ENCODE data around the gene AP5Z1. TPM values are rescaled to one million over a fixed set of nuclear protein-coding genes. Genes with fewer than 3 reads are reported as not detected.

The AP5Z1 gene
- total RNA-seq, 2 donors from 2014 or later: 14.0 to 18.8 TPM

DNA sequence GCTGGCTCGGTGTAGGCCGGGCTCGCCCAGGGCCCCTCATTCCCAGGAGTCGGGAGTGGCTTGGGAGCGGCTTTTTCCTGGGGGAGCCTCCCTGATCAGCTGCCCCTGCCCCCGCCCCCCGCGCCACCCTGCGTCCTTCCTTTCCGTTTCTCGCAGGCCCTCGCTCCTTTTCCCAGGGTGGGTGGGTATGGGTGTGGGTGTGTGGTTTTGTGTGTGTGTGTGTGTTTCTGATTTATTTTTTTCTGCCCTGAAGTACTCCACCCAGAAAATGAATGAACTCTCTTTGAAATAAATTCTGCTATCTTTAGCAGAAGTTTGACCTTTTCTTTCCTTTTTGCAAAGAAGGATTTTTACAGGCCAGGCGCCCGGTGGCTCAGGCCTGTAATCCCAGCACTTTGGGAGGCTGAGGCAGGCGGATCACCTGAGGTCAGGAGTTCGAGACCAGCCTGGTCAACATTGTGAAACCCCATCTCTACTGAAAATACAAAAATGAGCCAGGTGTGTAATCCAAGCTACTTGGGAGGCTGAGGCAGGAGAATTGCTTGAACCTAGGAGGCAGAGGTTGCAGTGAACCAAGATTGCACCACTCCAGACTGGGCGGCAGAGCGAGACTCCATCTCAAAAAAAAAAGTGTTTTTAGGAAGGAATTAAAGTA is 30.0 kb upstream of the AP5Z1 start:
- intact Hi-C loops (cut with DNase I): loop anchor here in 1 of 2 donors (5.0 kb wide), 2 partner anchors 63 to 103 kb away; partner anchors contain the start of gene FOXK1
- no peak for DNase-seq
- ATAC-seq: no peak

DNA sequence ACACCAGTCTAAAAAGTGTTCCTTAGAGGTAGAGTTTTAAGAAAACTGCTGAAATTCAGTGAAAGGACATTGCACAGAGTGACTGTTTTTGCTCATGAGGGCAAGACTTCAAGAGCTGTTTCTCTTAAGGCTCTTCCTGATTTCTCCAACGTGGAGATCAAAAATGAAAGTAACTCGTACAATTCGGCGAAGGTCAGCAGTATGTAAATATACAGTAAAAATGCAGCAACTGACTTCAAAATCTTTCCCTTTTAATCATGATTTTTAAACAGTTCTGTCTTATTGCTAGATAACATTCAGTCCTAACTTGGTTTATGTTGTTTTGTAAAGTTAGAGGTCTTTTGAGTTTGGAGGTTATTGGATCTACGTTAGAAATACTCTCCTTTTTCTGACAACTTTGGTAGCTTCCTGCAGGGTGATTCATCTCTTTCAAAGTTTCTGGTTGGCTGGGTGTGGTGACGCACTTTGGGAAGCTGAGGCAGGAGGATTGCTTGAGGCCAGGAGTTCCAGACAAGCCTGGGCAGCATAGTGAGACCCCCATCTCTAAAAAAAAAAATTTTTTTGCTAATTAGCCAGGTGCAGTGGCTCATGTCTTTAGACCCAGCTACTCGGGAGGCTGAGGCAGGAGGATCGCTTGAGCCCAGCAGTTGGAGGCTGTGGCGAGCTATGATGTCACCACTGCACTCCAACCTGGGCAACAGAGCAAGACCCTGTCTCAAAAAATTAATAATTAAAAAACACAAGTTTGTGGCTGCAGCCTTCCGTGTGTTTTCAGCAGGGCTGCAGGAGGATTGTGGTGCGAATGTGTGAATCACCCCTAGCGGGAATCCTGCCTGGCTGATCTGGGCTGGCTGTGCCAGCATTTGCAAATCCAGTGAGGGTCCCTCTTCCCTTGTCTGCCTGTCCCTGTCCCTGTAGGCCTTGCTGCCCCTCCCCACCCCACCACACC is 29.2 kb upstream of the AP5Z1 start:
- ATAC-seq (peak in 1 of 2 donors; percentile 9), DNase-seq (no peak)
- intact Hi-C loops (cut with DNase I): loop anchor here in 1 of 2 donors (5.0 kb wide), 2 partner anchors 64 to 104 kb away; partner anchors contain the start of gene FOXK1

DNA sequence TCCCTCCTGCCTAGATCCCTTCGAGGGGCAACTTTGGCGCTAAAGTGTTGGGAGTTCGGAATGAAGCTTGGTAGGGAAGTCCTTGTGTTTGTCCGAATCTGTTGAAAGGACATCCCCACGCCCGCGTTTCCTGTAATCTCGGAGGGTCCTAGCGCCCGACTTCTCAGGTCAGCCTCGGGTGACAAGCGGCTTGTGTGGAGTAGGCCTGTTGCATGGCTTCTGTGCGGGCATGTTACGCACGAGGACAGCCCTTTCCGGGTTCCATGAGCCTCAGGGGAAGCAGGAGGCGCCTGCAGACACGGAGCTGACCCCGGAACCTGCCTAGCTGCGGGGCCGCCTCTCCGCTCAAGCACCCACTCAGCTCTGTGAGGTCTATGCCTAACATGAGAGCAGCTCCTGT is 28.4 kb upstream of the AP5Z1 start:
- DNase-seq (no peak), ATAC-seq (no peak)
- intact Hi-C loops (cut with DNase I): loop anchor here in 1 of 2 donors (5.0 kb wide), 2 partner anchors 65 to 105 kb away; partner anchors contain the start of gene FOXK1

- ATAC-seq (no peak), DNase-seq (no peak)
- intact Hi-C loops (cut with DNase I): loop anchor here in 1 of 2 donors (5.0 kb wide), 2 partner anchors 65 to 105 kb away; partner anchors contain the start of gene FOXK1
Observed at GRCh38 chr7:4747746-4748145, 27.7 kb upstream of the AP5Z1 start.

GRCh38 chr7:4748231-4748681 is 27.2 kb upstream of the AP5Z1 start:
- ATAC-seq (no peak), DNase-seq (no peak)
- intact Hi-C loops (cut with DNase I): loop anchor here in 1 of 2 donors (5.0 kb wide), 2 partner anchors 66 to 106 kb away; partner anchors contain the start of gene FOXK1

DNA sequence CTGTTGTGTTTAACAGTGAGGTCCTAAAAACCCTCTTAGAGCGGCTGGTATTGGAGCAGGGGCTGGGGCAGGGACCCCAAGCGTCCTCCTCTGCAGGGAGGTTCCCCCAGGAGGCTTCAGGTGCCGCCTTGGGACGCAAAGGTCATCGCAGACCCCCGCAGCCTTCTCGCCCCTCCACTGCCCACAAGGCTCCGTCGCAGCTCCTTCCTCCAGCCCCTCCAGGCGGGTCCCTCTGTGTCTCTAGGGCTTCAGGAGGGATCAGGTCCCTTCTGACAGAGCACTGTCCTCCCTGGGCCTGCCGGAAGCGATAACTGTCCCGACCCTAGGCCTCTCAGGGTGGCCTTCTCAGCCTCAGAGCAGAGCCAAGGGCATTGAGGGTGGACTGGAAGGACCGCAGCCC is 26.1 kb upstream of the AP5Z1 start:
- ATAC-seq: no peak
- DNase-seq: no peak
- intact Hi-C loops (cut with DNase I): loop anchor here in 1 of 2 donors (5.0 kb wide), 2 partner anchors 67 to 107 kb away; partner anchors contain the start of gene FOXK1

DNA sequence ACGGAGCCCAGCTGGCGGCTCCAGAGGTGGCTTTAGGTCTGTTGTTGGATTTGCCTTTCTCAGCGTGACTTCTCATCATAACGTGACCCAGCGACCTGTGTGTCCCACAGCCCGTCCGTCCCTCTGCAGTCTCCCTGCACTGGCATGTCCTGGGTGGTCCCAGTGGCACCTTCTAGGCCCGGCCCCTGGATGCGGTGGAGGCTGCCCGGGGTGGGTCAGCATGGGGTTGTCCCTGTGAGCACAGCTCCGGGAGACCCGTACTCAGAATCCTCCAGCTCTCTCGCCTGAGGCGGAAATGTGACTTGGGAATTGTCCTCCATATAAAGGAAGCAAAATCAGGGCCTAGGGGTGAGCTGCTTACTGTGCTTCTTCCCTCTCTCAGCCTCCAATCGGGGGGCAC is 25.6 kb upstream of the AP5Z1 start:
- ATAC-seq (no peak), DNase-seq (no peak)
- intact Hi-C loops (cut with DNase I): loop anchor here (5.0 kb wide), 2 partner anchors 67 to 107 kb away; partner anchors contain the start of gene FOXK1 (in 2 of the 2)

DNA sequence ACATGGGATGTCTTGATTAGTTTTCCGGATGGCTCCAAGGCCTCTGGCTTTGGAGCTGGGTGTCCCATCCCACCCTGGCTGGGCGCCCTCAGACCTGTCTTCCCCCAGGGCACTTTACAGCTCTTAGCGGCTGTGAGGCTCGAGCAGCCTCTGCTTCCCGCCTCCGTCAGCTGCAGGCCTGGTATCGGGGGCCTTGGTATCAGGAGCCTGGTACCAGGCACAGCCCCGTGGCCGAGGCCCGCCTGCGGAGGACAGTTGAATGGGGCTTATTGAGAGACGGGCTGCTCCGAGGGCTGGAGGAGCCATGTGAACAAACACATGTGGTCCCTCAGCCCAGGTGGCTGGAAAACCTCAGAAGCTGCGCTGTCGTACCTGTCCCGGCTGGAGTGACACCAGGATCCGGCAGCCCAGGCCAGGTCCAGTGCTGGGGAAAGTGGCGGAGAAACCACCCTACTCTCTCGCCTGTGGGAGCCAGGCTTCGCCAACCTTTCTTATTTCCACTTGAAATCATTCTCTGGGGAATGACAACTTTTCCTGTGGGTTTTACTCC is 23.9 kb upstream of the AP5Z1 start:
- intact Hi-C loops (cut with DNase I): loop anchor here in 1 of 2 donors (5.0 kb wide), 1 partner anchor 69 kb away; the partner anchor contains the start of gene FOXK1
- DNase-seq (no peak), ATAC-seq (no peak)

DNA sequence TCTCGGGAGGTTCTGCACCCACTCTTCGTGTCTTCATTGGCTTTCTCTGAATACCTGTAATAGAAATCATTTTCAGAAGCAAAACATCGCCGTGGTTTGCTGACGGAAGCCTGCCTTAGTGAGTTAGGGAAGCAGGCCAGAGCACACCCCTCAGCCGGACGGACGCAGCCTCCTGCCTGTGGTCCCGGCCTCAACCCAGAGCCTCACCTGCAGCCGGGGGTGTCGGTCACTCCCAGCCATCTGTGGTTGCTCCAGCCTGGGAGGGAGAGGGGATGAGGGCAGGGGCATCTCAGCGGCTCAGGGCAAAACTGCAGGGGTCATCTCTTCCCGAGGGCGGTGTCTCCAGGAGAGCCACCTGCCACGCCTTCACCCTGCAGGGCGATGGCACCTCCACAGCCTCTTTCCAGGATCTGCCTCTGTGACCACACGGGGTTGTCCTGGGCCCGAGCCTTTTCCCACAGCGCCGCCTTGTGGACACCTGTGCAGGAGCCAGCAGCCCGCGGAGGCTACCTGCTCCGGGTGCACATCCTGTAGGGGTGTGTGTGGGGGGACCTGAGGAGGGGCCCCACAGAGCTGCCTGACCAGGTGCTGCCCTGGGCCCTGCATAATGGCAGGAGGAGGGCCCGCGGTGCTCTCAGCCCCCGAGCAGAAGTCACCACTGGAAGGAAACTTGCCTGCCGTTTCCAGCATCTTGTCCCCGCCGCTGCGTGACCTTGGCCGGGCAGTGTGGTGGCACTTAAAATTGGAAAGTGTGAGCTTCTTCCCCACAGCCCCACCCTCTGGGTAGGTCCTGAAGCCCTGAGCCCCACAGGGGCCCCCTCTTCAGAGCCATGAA is 21.6 kb upstream of the AP5Z1 start:
- intact Hi-C loops (cut with DNase I): loop anchor here in 1 of 2 donors (5.0 kb wide), 1 partner anchor 72 kb away; the partner anchor contains the start of gene FOXK1
- ATAC-seq: peak; percentile 80 to 85
- peak; percentile 78 for DNase-seq

GRCh38 chr7:4754433-4755010 is 20.9 kb upstream of the AP5Z1 start:
- ATAC-seq (no peak), DNase-seq (no peak)
- intact Hi-C loops (cut with DNase I): loop anchor here in 1 of 2 donors (5.0 kb wide), 1 partner anchor 72 kb away; the partner anchor contains the start of gene FOXK1

- intact Hi-C loops (cut with DNase I): no loop called here
- DNase-seq: no peak
- no peak for ATAC-seq
Observed at GRCh38 chr7:4755045-4755444, 20.4 kb upstream of the AP5Z1 start.

GRCh38 chr7:4758111-4758510 is 17.3 kb upstream of the AP5Z1 start:
- DNase-seq: no peak
- intact Hi-C loops (cut with DNase I): no loop called here
- no peak for ATAC-seq

- intact Hi-C loops (cut with DNase I): no loop called here
- ATAC-seq (no peak), DNase-seq (no peak)
Observed at GRCh38 chr7:4758791-4759190, 16.6 kb upstream of the AP5Z1 start.

DNA sequence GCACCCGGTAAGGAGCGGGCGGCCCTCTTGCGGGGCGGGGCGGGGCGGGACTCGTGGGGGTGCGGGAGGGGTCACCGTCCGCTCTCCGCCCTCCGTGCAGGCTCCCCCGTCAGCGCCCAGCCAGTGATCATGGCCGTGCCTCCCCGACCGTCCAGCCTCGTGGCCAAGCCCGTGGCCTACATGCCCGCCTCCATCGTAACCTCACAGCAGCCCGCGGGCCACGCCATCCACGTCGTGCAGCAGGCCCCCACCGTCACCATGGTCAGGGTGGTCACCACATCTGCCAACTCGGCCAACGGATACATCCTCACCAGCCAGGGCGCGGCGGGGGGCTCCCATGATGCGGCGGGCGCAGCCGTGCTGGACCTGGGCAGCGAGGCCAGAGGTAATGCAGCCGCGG is 16.2 kb upstream of the AP5Z1 start:
- DNase-seq (no peak), ATAC-seq (no peak)
- intact Hi-C loops (cut with DNase I): no loop called here

- DNase-seq (no peak), ATAC-seq (no peak)
- intact Hi-C loops (cut with DNase I): no loop called here
Observed at GRCh38 chr7:4760952-4761351, 14.5 kb upstream of the AP5Z1 start.

- no peak for ATAC-seq
- no peak for DNase-seq
- intact Hi-C loops (cut with DNase I): no loop called here
Observed at GRCh38 chr7:4762121-4763055, 13.0 kb upstream of the AP5Z1 start.
